Measurements from ENCODE around the gene NPLOC4.

GRCh38 chr17:81612172-81612970, 24.5 kb downstream of the NPLOC4 start:
- no peak for TF ChIP-seq EZH2 (IDR thresholded peaks at IDR 0.05; ENCODE audit: insufficient read depth, poor library complexity, severe bottlenecking)
- no peak for TF ChIP-seq EZH2phosphoT487 (IDR thresholded peaks at IDR 0.05; ENCODE audit: insufficient read depth, low read depth)

All from GM23248 (cell line).